Glutamatergic neuron (in vitro differentiated cells): ENCODE data around the gene RAP2C. TPM values are rescaled to one million over a fixed set of nuclear protein-coding genes. Genes with fewer than 3 reads are reported as not detected.

ENCODE experiments used
- DNase-seq: peaks from one replicate; pipeline ENCODE4 v3.0.0; 2022
- H3K27ac Mint-ChIP-seq: one replicate; pipeline ENCODE4 v1.8.0; 2020; ENCODE audit warnings: mild to moderate bottlenecking, mixed read lengths, inconsistent platforms; ENCODE audit not compliant: unreplicated experiment
- H3K27me3 Mint-ChIP-seq: one replicate; pipeline ENCODE4 v1.8.0; 2020; ENCODE audit warnings: mild to moderate bottlenecking, moderate library complexity, mixed read lengths, inconsistent platforms; ENCODE audit not compliant: unreplicated experiment
- H3K36me3 Mint-ChIP-seq: one replicate; pipeline ENCODE4 v1.8.0; 2020; ENCODE audit warnings: mild to moderate bottlenecking, mixed read lengths, inconsistent platforms; ENCODE audit not compliant: unreplicated experiment
- H3K4me1 Mint-ChIP-seq: one replicate; pipeline ENCODE4 v1.8.0; 2020; ENCODE audit warnings: mild to moderate bottlenecking, low read depth, mixed read lengths, inconsistent platforms; ENCODE audit not compliant: unreplicated experiment
- H3K4me3 Mint-ChIP-seq: one replicate; pipeline ENCODE4 v1.8.0; 2020; ENCODE audit warnings: mild to moderate bottlenecking, mixed read lengths, inconsistent platforms; ENCODE audit not compliant: unreplicated experiment
- H3K9me3 Mint-ChIP-seq: one replicate; pipeline ENCODE4 v1.8.0; 2020; ENCODE audit warnings: mild to moderate bottlenecking, moderate library complexity, mixed read lengths, inconsistent platforms; ENCODE audit not compliant: unreplicated experiment
- total RNA-seq: library from RNA; stranded (reverse); fragmentation: NEBNext Ultra II Directional; extraction: Animal tissue kit (Norgen Biotek cat#: 25700); gene quantifications from one replicate; pipeline ENCODE4 v1.2.1, GENCODE V29; 2021; ENCODE audit not compliant: unreplicated experiment
- TF ChIP-seq, protein P1 (sequence below): fragments of 200-600 bp; sonication (generic); IDR thresholded peaks from one replicate; pipeline ENCODE4 v1.5.0; 2021; ENCODE audit not compliant: partially characterized antibody, unreplicated experiment

Gene RAP2C
- total RNA-seq, 1 donor from 2014 or later: 22.2 TPM

DNA sequence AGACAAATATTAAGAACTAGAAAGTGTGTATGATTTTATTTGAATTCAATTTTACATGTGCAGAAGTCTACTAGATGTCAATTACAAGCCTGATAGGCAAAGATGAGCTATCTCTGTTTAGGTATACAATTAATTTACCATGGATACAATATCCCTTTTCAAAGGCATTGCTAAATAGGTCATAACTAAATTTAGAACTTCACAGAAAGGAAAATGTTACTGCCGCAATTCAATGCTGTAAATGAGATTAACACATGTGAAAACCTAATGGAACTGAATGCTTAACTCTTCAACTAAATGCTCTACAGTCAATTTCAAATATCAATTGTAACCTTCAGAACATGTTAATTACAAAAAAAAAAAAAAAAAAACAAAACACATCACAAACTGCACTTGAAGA, 14.6 kb downstream of the RAP2C start:
- Mint-ChIP-seq H3K27ac (no peak overlapping the region), H3K27me3 (no peaks in the 10 kb centered on the region)

DNA sequence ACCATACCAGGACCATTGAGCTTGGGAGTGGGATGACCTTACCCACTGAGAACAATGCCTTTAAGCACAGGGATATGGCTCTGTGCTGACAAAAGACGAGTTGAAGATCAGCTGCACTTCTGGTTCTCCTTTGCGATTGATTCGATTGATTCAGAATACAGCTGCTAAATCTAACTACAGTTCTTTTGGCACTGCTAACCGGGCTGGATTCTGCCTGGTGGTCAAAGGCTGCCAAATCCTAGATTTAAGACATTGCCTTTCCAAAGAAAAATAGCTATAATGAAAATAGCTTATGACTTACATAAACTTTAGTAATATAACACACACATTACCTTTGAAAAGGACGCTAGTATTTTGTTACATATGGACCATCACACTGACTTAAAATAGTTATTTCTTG, 18.3 kb downstream of the RAP2C start:
- H3K36me3 Mint-ChIP-seq: peaks cover 4% of the 10 kb centered on the region
- H3K27ac Mint-ChIP-seq: no peak overlapping the region
- H3K4me1 Mint-ChIP-seq: no peaks in the 10 kb centered on the region
- H3K27me3 Mint-ChIP-seq: no peaks in the 10 kb centered on the region
- no peak overlapping the region for H3K4me3 Mint-ChIP-seq
- TF ChIP-seq, protein P1, sequence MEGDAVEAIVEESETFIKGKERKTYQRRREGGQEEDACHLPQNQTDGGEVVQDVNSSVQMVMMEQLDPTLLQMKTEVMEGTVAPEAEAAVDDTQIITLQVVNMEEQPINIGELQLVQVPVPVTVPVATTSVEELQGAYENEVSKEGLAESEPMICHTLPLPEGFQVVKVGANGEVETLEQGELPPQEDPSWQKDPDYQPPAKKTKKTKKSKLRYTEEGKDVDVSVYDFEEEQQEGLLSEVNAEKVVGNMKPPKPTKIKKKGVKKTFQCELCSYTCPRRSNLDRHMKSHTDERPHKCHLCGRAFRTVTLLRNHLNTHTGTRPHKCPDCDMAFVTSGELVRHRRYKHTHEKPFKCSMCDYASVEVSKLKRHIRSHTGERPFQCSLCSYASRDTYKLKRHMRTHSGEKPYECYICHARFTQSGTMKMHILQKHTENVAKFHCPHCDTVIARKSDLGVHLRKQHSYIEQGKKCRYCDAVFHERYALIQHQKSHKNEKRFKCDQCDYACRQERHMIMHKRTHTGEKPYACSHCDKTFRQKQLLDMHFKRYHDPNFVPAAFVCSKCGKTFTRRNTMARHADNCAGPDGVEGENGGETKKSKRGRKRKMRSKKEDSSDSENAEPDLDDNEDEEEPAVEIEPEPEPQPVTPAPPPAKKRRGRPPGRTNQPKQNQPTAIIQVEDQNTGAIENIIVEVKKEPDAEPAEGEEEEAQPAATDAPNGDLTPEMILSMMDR: no peak
- no peaks in the 10 kb centered on the region for H3K9me3 Mint-ChIP-seq
- no peak for DNase-seq

More for the DNA sequence above, 14.6 kb downstream of the RAP2C start:
- no peaks in the 10 kb centered on the region for H3K36me3 Mint-ChIP-seq
- H3K4me1 Mint-ChIP-seq: no peaks in the 10 kb centered on the region
- H3K9me3 Mint-ChIP-seq: no peaks in the 10 kb centered on the region
- TF ChIP-seq, protein P1: no peak
- no peak for DNase-seq
- no peak overlapping the region for H3K4me3 Mint-ChIP-seq

DNA sequence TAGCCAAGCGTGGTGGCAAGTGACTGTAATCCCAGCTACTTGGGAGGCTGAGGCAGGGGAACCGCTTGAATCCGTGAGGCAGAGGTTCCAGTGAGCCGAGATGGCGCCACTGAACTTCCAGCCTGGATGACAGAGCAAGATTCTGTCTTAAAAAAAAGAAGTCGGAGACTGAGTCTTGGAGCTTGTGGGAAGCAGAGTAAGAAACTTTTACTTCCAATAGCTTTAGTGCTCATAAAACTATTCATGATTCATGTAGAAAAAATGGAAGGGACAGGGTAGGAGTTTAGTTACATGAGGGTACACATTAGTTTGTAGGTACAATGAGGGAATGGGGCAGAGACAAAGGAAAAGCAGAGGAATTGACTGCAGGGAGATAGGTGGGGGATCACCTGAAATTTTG, 19.3 kb downstream of the RAP2C start:
- peaks cover 4% of the 10 kb centered on the region for H3K36me3 Mint-ChIP-seq
- TF ChIP-seq, protein P1: no peak
- DNase-seq: no peak
- H3K4me3 Mint-ChIP-seq: no peak overlapping the region
- no peaks in the 10 kb centered on the region for H3K4me1 Mint-ChIP-seq
- no peak overlapping the region for H3K27ac Mint-ChIP-seq
- no peaks in the 10 kb centered on the region for H3K27me3 Mint-ChIP-seq
- no peaks in the 10 kb centered on the region for H3K9me3 Mint-ChIP-seq

DNA sequence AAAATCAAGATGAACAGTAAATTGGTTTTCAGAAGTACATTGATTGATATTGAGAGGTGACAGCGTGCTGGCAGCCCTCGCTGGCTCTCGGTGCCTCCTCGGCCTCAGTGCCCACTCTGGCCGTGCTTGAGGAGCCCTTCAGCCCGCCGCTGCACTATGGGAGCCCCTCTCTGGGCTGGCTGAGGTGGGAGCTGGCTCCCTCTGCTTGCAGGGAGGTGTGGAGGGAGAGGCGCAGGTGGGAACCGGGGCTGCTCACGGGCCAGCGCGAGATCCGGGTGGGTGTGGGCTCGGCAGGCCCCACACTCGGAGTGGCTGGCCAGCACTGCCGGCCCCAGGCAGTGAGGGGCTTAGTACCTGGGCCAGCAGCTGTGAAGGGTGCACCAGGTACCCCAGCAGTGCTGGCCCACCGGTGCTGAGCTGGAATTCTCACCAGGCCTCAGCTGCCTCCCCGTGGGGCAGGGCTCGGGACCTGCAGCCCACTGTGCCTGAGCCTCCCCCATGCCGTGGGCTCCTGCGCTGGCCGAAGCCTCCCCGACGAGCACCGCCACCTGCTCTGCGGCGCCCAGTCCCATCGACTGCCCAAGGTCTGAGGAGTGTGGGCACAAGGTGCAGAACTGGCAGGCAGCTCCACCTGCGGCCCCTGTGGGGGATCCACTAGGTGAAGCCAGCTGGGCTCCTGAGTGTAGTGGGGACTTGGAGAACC, 25.2 kb downstream of the RAP2C start:
- H3K4me3 Mint-ChIP-seq: no peak overlapping the region
- TF ChIP-seq, protein P1: no peak
- H3K27ac Mint-ChIP-seq: no peak overlapping the region
- peaks cover 4% of the 10 kb centered on the region for H3K36me3 Mint-ChIP-seq
- no peaks in the 10 kb centered on the region for H3K9me3 Mint-ChIP-seq
- no peak for DNase-seq
- H3K4me1 Mint-ChIP-seq: no peaks in the 10 kb centered on the region
- no peaks in the 10 kb centered on the region for H3K27me3 Mint-ChIP-seq

DNA sequence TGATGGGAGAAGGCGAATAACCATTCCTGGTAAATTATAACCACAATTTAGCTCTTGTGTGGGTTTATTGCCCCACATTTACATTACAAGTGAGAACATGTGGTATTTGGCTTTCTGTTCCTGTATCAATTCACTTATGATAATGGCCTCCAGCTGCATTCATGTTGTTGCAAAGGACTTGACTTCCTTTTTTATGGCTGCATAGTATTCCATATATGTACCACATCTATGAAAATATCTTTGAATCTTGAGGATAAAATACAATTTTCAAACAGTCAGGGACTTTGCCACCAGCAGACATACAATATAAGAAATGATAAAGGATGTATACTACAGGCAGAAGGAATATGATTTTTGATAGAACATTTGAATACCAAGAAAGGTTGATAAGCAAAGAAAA, 27.3 kb downstream of the RAP2C start:
- DNase-seq: no peak
- Mint-ChIP-seq H3K9me3 (no peaks in the 10 kb centered on the region), H3K4me3 (no peak overlapping the region), H3K27me3 (no peaks in the 10 kb centered on the region), H3K4me1 (no peaks in the 10 kb centered on the region), H3K36me3 (peaks cover 4% of the 10 kb centered on the region), H3K27ac (no peak overlapping the region)
- TF ChIP-seq, protein P1: no peak
